ENCODE measurements around the gene ZNRF4. TPM values are rescaled to one million over a fixed set of nuclear protein-coding genes. Genes with fewer than 3 reads are reported as not detected.
"Not testable (repeated sequence)": the region's sequence is repeated elsewhere in the genome, so short reads cannot be mapped to it uniquely, and the experiment has no call there.

Gene ZNRF4, protein sequence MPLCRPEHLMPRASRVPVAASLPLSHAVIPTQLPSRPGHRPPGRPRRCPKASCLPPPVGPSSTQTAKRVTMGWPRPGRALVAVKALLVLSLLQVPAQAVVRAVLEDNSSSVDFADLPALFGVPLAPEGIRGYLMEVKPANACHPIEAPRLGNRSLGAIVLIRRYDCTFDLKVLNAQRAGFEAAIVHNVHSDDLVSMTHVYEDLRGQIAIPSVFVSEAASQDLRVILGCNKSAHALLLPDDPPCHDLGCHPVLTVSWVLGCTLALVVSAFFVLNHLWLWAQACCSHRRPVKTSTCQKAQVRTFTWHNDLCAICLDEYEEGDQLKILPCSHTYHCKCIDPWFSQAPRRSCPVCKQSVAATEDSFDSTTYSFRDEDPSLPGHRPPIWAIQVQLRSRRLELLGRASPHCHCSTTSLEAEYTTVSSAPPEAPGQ
- total RNA-seq = not detected
- not detected for polyA plus RNA-seq

DNA sequence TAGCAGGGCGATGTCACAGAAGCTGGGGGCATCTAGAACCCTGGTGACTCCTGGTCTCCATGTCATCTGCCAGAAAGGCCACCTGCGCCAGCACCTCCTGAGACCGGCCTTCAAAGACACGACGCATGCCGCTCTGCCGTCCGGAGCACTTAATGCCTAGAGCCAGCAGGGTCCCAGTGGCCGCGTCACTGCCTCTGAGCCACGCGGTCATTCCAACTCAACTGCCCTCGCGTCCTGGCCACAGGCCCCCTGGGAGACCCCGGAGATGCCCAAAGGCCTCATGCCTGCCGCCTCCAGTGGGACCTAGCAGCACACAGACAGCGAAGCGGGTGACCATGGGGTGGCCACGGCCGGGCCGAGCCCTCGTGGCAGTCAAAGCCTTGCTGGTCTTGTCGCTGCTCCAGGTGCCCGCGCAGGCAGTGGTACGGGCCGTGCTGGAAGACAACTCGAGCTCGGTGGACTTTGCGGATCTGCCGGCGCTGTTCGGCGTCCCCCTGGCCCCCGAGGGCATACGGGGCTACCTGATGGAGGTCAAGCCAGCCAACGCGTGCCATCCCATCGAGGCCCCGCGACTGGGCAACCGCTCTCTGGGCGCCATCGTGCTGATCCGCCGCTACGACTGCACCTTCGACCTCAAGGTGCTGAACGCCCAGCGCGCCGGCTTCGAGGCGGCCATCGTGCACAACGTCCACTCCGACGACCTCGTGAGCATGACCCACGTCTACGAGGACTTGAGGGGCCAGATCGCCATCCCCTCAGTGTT is at the start of gene ZNRF4:
ZNRF4 (plus strand) TSS at position 51 of the 763 bp plus-strand sequence; CDS start at position 126, 75 bp downstream.
- no peaks in the 10 kb centered on the region for H3K36me3 ChIP-seq
- intact Hi-C loops (cut with DNase I) = no loop called here
- H3K4me1 ChIP-seq = no peaks in the 10 kb centered on the region
- 91 to 94% methylated on average over 62 of the region's 62 CpGs for WGBS, 2 donors
- TF ChIP-seq EP300 (IDR thresholded peaks at IDR 0.05) (no peak), POLR2A (IDR thresholded peaks at IDR 0.05) (no peak), POLR2AphosphoS5 (IDR thresholded peaks at IDR 0.05) (no peak)
- TF ChIP-seq, protein P1, sequence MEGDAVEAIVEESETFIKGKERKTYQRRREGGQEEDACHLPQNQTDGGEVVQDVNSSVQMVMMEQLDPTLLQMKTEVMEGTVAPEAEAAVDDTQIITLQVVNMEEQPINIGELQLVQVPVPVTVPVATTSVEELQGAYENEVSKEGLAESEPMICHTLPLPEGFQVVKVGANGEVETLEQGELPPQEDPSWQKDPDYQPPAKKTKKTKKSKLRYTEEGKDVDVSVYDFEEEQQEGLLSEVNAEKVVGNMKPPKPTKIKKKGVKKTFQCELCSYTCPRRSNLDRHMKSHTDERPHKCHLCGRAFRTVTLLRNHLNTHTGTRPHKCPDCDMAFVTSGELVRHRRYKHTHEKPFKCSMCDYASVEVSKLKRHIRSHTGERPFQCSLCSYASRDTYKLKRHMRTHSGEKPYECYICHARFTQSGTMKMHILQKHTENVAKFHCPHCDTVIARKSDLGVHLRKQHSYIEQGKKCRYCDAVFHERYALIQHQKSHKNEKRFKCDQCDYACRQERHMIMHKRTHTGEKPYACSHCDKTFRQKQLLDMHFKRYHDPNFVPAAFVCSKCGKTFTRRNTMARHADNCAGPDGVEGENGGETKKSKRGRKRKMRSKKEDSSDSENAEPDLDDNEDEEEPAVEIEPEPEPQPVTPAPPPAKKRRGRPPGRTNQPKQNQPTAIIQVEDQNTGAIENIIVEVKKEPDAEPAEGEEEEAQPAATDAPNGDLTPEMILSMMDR (IDR thresholded peaks at IDR 0.05) = no peak
- peaks cover 0 to 18% (median 13%) of the 10 kb centered on the region in 3 donors for H3K27me3 ChIP-seq
- no peak within 1 kb of the TSS for H3K4me3 ChIP-seq
- no peaks in the 10 kb centered on the region for H3K9me3 ChIP-seq
- H3K27ac ChIP-seq = no peak within 1 kb of the TSS
- DNase-seq = no peak

DNA sequence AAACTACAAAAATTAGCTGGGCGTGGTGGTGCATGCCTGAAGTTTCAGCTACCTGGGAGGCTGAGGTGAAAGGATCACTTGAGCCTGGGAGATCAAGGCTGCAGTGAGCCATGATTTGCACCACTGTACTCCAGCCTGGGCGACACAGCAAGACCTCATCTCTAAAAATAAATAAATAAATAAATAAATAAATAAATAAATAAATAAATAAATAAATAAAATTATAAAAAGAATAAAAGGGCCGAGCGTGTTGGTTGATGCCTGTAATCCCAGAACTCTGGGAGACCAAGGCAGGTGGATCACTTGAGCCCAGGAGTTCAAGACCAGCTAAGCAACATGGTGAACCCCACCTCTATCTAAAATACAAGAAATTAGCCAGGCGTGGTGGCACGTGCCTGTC is 49.0 kb upstream of the ZNRF4 start:
- H3K27ac ChIP-seq; H3K4me3 ChIP-seq; H3K27me3 ChIP-seq; H3K4me1 ChIP-seq; intact Hi-C loops (cut with DNase I); DNase-seq; H3K36me3 ChIP-seq; H3K9me3 ChIP-seq: not testable (repeated sequence)
- 84 to 91% methylated on average over 6 of the region's 6 CpGs for WGBS, 2 donors

DNA sequence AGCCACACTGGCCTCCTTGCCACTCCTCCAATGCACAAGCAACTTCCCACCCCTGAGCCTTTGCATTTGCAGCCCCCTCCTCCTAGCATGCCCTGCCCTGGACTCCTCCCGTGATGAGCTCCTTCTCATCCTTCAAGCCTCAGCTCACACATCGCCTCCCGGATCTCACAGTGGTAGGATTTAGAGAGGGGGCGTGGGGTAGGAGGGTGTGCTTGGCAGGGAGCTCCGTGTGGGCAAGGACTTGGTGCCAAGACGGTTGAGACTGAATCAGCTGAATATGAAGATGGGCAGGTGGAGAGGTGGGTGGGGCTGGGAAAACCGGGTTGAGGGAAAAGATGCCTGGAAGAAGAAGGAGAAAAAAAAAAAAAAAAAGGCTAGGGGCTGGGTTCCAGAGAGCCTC is 48.4 kb upstream of the ZNRF4 start:
- WGBS, 2 donors = 59 to 68% methylated on average over 7 of the region's 7 CpGs
- peaks cover 0 to 6% (median 0%) of the 10 kb centered on the region in 3 donors for H3K27me3 ChIP-seq
- intact Hi-C loops (cut with DNase I) = no loop called here
- no peak for DNase-seq
- no peak overlapping the region for H3K4me3 ChIP-seq
- no peaks in the 10 kb centered on the region for H3K36me3 ChIP-seq
- no peak overlapping the region for H3K27ac ChIP-seq
- H3K4me1 ChIP-seq = no peaks in the 10 kb centered on the region
- H3K9me3 ChIP-seq = peaks cover 0 to 2% (median 0%) of the 10 kb centered on the region in 4 donors
- TF ChIP-seq POLR2A (IDR thresholded peaks at IDR 0.05) = no peak
- no peak for TF ChIP-seq EP300 (IDR thresholded peaks at IDR 0.05)
- TF ChIP-seq, protein P1 (IDR thresholded peaks at IDR 0.05) = no peak
- no peak for TF ChIP-seq POLR2AphosphoS5 (IDR thresholded peaks at IDR 0.05)

DNA sequence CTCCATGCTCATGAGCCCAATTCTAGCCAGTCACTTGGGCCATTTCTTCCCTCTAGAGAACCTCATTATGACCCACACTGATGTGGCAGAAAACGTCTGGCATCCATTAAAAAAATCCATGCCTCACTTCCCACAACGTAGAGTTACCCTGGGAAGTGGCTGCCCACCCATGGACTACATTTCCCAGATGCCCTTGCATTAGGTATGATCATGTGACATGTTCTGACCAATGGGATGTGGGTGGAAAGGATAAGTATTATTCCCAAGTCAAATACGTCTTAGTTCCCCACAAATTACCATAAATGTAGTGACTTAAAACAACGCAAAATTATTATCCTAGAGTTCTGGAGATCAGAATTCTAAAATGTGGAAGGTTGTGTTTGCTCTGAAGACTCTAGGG is 47.9 kb upstream of the ZNRF4 start:
- no peaks in the 10 kb centered on the region for H3K36me3 ChIP-seq
- TF ChIP-seq, protein P1 (IDR thresholded peaks at IDR 0.05) = no peak
- no peak for TF ChIP-seq POLR2AphosphoS5 (IDR thresholded peaks at IDR 0.05)
- TF ChIP-seq EP300 (IDR thresholded peaks at IDR 0.05) = no peak
- no peak for TF ChIP-seq POLR2A (IDR thresholded peaks at IDR 0.05)
- no peak for DNase-seq
- no peak overlapping the region for H3K27ac ChIP-seq
- no peaks in the 10 kb centered on the region for H3K4me1 ChIP-seq
- no peak overlapping the region for H3K4me3 ChIP-seq
- peaks cover 0 to 2% (median 0%) of the 10 kb centered on the region in 4 donors for H3K9me3 ChIP-seq
- WGBS, 2 donors = 39 to 45% methylated on average over 4 of the region's 4 CpGs
- intact Hi-C loops (cut with DNase I) = no loop called here
- peaks cover 0 to 6% (median 0%) of the 10 kb centered on the region in 3 donors for H3K27me3 ChIP-seq

Measured in sigmoid colon (tissue), 7 donors.